ENCODE measurements around the gene COBL. TPM values are rescaled to one million over a fixed set of nuclear protein-coding genes. Genes with fewer than 3 reads are reported as not detected.

Gene COBL
- total RNA-seq, 1 experiment from 2014 or later: 8.6 TPM

DNA sequence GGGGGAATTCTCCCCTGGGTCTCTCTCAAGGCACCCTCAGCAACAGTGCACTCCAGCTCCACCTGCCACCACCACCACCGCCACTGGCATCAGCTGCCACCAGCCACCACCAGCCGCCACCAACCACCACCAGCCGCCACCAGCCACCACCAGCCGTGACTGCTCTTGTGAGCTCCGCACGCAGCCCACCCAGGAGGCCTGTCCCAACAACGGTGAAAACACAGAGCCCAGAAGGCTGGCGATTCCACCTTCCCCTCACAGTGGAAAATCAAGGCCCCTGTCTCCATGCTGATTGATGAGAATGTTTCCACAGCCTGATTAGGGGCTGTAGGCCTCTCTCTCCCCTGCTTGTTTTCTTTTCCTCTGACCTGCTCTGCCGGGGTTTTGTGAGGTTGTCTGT is 41.1 kb downstream of the COBL start:
- CTCF ChIA-PET: no interaction called here
- no peak for ATAC-seq

DNA sequence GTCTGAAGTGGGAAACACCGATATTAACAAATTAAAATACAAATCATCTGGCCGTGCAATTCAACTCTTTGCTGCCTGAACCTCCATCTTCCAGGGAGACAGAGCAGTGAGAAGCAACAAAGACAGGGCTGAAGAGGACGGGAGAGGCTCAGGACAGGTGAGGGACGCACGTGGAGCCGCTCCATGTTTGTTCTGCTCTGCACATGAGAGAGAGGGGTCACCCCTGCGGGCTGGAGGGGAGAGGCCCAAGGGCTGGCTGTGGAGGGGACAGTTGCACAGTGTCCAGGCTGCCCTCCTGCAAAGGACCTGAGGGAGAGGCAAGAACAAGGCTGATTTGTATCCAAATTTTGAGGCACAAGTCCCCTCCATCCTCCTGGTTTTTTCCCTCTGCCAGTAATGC is 41.7 kb downstream of the COBL start:
- BruUV-seq (replicated peaks): no TSS peak
- ATAC-seq (no peak), DNase-seq (no peak)
- Histone ChIP-seq H3K27me3 (ENCODE audit: low read length) (no peaks in the 10 kb centered on the region), H3K9me2 (replicated peaks; ENCODE audit: low read length) (no peaks in the 10 kb centered on the region), H2AFZ (ENCODE audit: low read length) (no peak overlapping the region), H3K36me3 (ENCODE audit: low read depth, low read length) (no peaks in the 10 kb centered on the region), H3F3A (ENCODE audit: low read length, unreplicated experiment) (no peaks in the 10 kb centered on the region), H3K4me2 (ENCODE audit: low read length) (no peak overlapping the region), H3K4me1 (ENCODE audit: insufficient read depth, low read length) (peaks cover 11% of the 10 kb centered on the region), H3K27ac (ENCODE audit: low read length) (no peak overlapping the region), H3K79me2 (ENCODE audit: low read length) (0 out of 2 replicates have a peak, but pooled peaks cover 8% of the 10 kb centered on the region), H3K9me3 (ENCODE audit: low read length) (no peaks in the 10 kb centered on the region), H3K9ac (ENCODE audit: low read length) (no peak overlapping the region), H4K20me1 (ENCODE audit: low read length) (no peaks in the 10 kb centered on the region), H3K4me3 (ENCODE audit: low read length) (no peak overlapping the region)
- TF ChIP-seq EZH2 (IDR thresholded peaks at IDR 0.05; ENCODE audit: low read length, unreplicated experiment) (no peak), EZH2phosphoT487 (IDR thresholded peaks at IDR 0.05; ENCODE audit: borderline replicate concordance, low read length) (no peak)
- TF ChIP-seq, protein P1, sequence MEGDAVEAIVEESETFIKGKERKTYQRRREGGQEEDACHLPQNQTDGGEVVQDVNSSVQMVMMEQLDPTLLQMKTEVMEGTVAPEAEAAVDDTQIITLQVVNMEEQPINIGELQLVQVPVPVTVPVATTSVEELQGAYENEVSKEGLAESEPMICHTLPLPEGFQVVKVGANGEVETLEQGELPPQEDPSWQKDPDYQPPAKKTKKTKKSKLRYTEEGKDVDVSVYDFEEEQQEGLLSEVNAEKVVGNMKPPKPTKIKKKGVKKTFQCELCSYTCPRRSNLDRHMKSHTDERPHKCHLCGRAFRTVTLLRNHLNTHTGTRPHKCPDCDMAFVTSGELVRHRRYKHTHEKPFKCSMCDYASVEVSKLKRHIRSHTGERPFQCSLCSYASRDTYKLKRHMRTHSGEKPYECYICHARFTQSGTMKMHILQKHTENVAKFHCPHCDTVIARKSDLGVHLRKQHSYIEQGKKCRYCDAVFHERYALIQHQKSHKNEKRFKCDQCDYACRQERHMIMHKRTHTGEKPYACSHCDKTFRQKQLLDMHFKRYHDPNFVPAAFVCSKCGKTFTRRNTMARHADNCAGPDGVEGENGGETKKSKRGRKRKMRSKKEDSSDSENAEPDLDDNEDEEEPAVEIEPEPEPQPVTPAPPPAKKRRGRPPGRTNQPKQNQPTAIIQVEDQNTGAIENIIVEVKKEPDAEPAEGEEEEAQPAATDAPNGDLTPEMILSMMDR (conservative IDR thresholded peaks at IDR 0.05; ENCODE audit: low read depth, low read length): no peak
- CTCF ChIA-PET: no interaction called here
- POLR2A ChIA-PET (ENCODE audit: unreplicated experiment): no interaction called here
- intact Hi-C loops (cut with micrococcal nuclease): no loop called here

More for the DNA sequence above, 41.1 kb downstream of the COBL start:
- no peak for DNase-seq
- Histone ChIP-seq H4K20me1 (ENCODE audit: low read length) (no peaks in the 10 kb centered on the region), H3K36me3 (ENCODE audit: low read depth, low read length) (no peaks in the 10 kb centered on the region), H3K4me3 (ENCODE audit: low read length) (no peak overlapping the region), H3K9me3 (ENCODE audit: low read length) (no peaks in the 10 kb centered on the region), H3K4me2 (ENCODE audit: low read length) (no peak overlapping the region), H3K27ac (ENCODE audit: low read length) (no peak overlapping the region), H2AFZ (ENCODE audit: low read length) (no peak overlapping the region), H3K9me2 (replicated peaks; ENCODE audit: low read length) (no peaks in the 10 kb centered on the region), H3K4me1 (ENCODE audit: insufficient read depth, low read length) (peaks cover 11% of the 10 kb centered on the region), H3F3A (ENCODE audit: low read length, unreplicated experiment) (no peaks in the 10 kb centered on the region), H3K9ac (ENCODE audit: low read length) (no peak overlapping the region), H3K79me2 (ENCODE audit: low read length) (peaks cover 11% of the 10 kb centered on the region; the same call in 1 of the 2 replicates), H3K27me3 (ENCODE audit: low read length) (no peaks in the 10 kb centered on the region)
- BruUV-seq (replicated peaks): no TSS peak
- POLR2A ChIA-PET (ENCODE audit: unreplicated experiment): no interaction called here
- intact Hi-C loops (cut with micrococcal nuclease): no loop called here
- TF ChIP-seq EZH2phosphoT487 (IDR thresholded peaks at IDR 0.05; ENCODE audit: borderline replicate concordance, low read length): no peak
- TF ChIP-seq EZH2 (IDR thresholded peaks at IDR 0.05; ENCODE audit: low read length, unreplicated experiment): no peak
- TF ChIP-seq, protein P1 (conservative IDR thresholded peaks at IDR 0.05; ENCODE audit: low read depth, low read length): no peak

DNA sequence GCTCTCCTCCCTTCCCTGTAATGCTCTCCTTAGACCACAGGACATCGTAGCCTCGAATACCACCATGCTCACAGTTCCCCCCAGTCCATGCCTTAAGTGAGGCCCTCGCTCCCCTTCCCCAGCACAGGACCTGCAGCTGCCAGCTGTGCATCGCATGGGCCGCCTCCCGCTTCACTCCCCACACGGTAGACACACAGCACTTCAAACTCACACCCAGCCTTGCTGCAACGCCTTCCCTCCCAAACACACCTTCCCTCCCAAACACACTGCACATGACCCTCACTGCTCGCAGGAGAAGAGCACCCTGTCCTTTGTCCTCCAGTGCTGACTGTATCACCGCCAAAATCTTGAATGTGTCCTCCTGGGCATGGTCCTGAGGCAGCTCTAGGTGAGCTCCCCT is 42.6 kb downstream of the COBL start:
- Histone ChIP-seq H2AFZ (ENCODE audit: low read length) (no peak overlapping the region), H3K36me3 (ENCODE audit: low read depth, low read length) (no peaks in the 10 kb centered on the region), H3K9ac (ENCODE audit: low read length) (no peak overlapping the region), H3K79me2 (ENCODE audit: low read length) (0 out of 2 replicates have a peak, but pooled peaks cover 6% of the 10 kb centered on the region), H3K4me3 (ENCODE audit: low read length) (no peak overlapping the region), H3K4me2 (ENCODE audit: low read length) (no peak overlapping the region), H3K9me3 (ENCODE audit: low read length) (no peaks in the 10 kb centered on the region), H3K27me3 (ENCODE audit: low read length) (no peaks in the 10 kb centered on the region), H4K20me1 (ENCODE audit: low read length) (no peaks in the 10 kb centered on the region), H3K9me2 (replicated peaks; ENCODE audit: low read length) (no peaks in the 10 kb centered on the region), H3K27ac (ENCODE audit: low read length) (no peak overlapping the region), H3K4me1 (ENCODE audit: insufficient read depth, low read length) (peaks cover 7% of the 10 kb centered on the region), H3F3A (ENCODE audit: low read length, unreplicated experiment) (no peaks in the 10 kb centered on the region)
- ATAC-seq (no peak), DNase-seq (no peak)
- intact Hi-C loops (cut with micrococcal nuclease): no loop called here
- ChIA-PET POLR2A (ENCODE audit: unreplicated experiment) (no interaction called here), CTCF (no interaction called here)
- no TSS peak for BruUV-seq (replicated peaks)
- TF ChIP-seq EZH2phosphoT487 (IDR thresholded peaks at IDR 0.05; ENCODE audit: borderline replicate concordance, low read length): no peak
- TF ChIP-seq, protein P1 (conservative IDR thresholded peaks at IDR 0.05; ENCODE audit: low read depth, low read length): no peak
- no peak for TF ChIP-seq EZH2 (IDR thresholded peaks at IDR 0.05; ENCODE audit: low read length, unreplicated experiment)

Data from PC-3 (cell line).